Activated B cell treated with CpG ODN at 0.5 μM for 24 hours (primary cell): ENCODE results near the gene PORCN. TPM values are rescaled to one million over a fixed set of nuclear protein-coding genes. Genes with fewer than 3 reads are reported as not detected.
"Not testable (repeated sequence)": the region's sequence is repeated elsewhere in the genome, so short reads cannot be mapped to it uniquely, and the experiment has no call there.

Experiments
- ATAC-seq: fragments of 200-7000 bp; cut with Tn5 transposase; one replicate; pipeline ENCODE4 v1.10.0; 2021; ENCODE audit warnings: low read depth, mild to moderate bottlenecking, moderate library complexity
- CTCF ChIA-PET: fragments of 350-600 bp; sonication (Branson Sonifier 250); formaldehyde crosslinking; loops from one replicate; lab custom pipeline; 2021; ENCODE audit warnings: antibody characterized with exemption; lab: Charles Lee
- POLR2A ChIA-PET: fragments of 350-600 bp; sonication (Branson Sonifier 250); formaldehyde crosslinking; loops from one replicate; lab custom pipeline; 2021; ENCODE audit warnings: antibody characterized with exemption; lab: Charles Lee
- DNase-seq: peaks from one replicate; pipeline ENCODE4 v3.0.0; 2022
- H3K27ac Mint-ChIP-seq: one replicate; pipeline ENCODE4 v1.8.0; 2020; ENCODE audit warnings: mixed read lengths
- H3K27me3 Mint-ChIP-seq: one replicate; pipeline ENCODE4 v1.8.0; 2021; ENCODE audit warnings: mixed read lengths
- H3K36me3 Mint-ChIP-seq: one replicate; pipeline ENCODE4 v1.8.0; 2021; ENCODE audit warnings: low read depth, mixed read lengths
- H3K4me1 Mint-ChIP-seq: one replicate; pipeline ENCODE4 v1.8.0; 2021; ENCODE audit warnings: mixed read lengths
- H3K4me3 Mint-ChIP-seq: one replicate; pipeline ENCODE4 v1.8.0; 2020; ENCODE audit warnings: mild to moderate bottlenecking, mixed read lengths
- H3K9me3 Mint-ChIP-seq: one replicate; pipeline ENCODE4 v1.8.0; 2020; ENCODE audit warnings: mixed read lengths
- intact Hi-C: fragments of 100-400 bp; cut with micrococcal nuclease; formaldehyde crosslinking; loops from one replicate; pipeline ENCODE4 v1.15.1; 2024
- total RNA-seq: library from RNA; stranded (reverse); gene quantifications from 2 replicates; pipeline ENCODE4 v1.2.3, GENCODE V29; 2022
- TF ChIP-seq, protein P1 (sequence below): fragments of 200-600 bp; IDR thresholded peaks from one replicate; pipeline ENCODE4 v1.8.0; 2022; ENCODE audit warnings: antibody characterized with exemption, mild to moderate bottlenecking

PORCN gene
- total RNA-seq, 1 donor from 2014 or later = 9.8 TPM

GRCh38 chrX:48548871-48549270 lies 40.1 kb downstream of the PORCN start:
- H3K27ac Mint-ChIP-seq = no peak overlapping the region
- ATAC-seq (no peak), DNase-seq (no peak)
- ChIA-PET CTCF (no interaction called here), POLR2A (no interaction called here)
- TF ChIP-seq, protein P1, sequence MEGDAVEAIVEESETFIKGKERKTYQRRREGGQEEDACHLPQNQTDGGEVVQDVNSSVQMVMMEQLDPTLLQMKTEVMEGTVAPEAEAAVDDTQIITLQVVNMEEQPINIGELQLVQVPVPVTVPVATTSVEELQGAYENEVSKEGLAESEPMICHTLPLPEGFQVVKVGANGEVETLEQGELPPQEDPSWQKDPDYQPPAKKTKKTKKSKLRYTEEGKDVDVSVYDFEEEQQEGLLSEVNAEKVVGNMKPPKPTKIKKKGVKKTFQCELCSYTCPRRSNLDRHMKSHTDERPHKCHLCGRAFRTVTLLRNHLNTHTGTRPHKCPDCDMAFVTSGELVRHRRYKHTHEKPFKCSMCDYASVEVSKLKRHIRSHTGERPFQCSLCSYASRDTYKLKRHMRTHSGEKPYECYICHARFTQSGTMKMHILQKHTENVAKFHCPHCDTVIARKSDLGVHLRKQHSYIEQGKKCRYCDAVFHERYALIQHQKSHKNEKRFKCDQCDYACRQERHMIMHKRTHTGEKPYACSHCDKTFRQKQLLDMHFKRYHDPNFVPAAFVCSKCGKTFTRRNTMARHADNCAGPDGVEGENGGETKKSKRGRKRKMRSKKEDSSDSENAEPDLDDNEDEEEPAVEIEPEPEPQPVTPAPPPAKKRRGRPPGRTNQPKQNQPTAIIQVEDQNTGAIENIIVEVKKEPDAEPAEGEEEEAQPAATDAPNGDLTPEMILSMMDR = no peak
- intact Hi-C loops = no loop called here
- no peaks in the 10 kb centered on the region for H3K27me3 Mint-ChIP-seq
- H3K4me1 Mint-ChIP-seq = peaks cover 3% of the 10 kb centered on the region
- no peak overlapping the region for H3K4me3 Mint-ChIP-seq
- H3K9me3 Mint-ChIP-seq = no peaks in the 10 kb centered on the region
- peaks cover 34% of the 10 kb centered on the region for H3K36me3 Mint-ChIP-seq

DNA sequence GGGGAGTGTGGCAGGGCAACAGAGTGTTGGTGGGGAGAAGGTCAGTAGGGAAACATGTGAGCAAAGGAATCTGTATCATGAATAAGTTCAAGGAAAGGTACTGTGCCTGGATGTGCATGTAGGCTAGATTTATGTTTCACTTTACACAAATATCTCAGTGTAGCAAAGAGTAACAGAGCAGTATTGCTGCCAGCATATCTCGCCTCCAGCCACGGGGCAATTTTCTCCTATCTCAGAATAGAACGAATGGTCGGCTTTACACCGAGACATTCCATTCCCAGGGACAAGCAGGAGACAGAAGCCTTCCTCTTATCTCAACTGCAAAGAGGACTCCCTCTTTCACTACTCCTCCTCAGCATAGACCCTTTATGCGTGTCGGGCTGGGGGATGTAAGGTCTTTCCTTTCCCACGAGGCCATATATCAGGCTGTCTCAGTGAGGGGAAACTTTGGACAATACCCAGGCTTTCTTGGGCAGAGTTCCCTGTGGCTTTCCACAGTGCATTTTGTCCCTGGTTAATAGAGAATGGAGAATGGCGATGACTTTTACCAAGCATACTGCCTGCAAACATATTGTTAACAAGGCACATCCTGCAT lies 47.0 kb downstream of the PORCN start:
- H3K27me3 Mint-ChIP-seq, CTCF ChIA-PET, H3K9me3 Mint-ChIP-seq, intact Hi-C loops, DNase-seq, ATAC-seq, H3K4me3 Mint-ChIP-seq, H3K4me1 Mint-ChIP-seq, H3K27ac Mint-ChIP-seq, POLR2A ChIA-PET: not testable (repeated sequence)
- peaks cover 48% of the 10 kb centered on the region for H3K36me3 Mint-ChIP-seq

- peaks cover 57% of the 10 kb centered on the region for H3K36me3 Mint-ChIP-seq
- ATAC-seq (no peak), DNase-seq (no peak)
- H3K9me3 Mint-ChIP-seq = no peaks in the 10 kb centered on the region
- TF ChIP-seq, protein P1 = no peak
- intact Hi-C loops = no loop called here
- no peaks in the 10 kb centered on the region for H3K4me1 Mint-ChIP-seq
- ChIA-PET CTCF (no interaction called here), POLR2A (no interaction called here)
- no peak overlapping the region for H3K4me3 Mint-ChIP-seq
- H3K27ac Mint-ChIP-seq = no peak overlapping the region
- H3K27me3 Mint-ChIP-seq = no peaks in the 10 kb centered on the region
These were observed 49.5 kb downstream of the PORCN start for GRCh38 chrX:48558271-48558670.

GRCh38 chrX:48559636-48560035 lies 50.8 kb downstream of the PORCN start:
- Mint-ChIP-seq H3K36me3 (peaks cover 56% of the 10 kb centered on the region), H3K4me3 (no peak overlapping the region), H3K4me1 (no peaks in the 10 kb centered on the region), H3K27me3 (no peaks in the 10 kb centered on the region), H3K27ac (no peak overlapping the region), H3K9me3 (no peaks in the 10 kb centered on the region)
- intact Hi-C loops = no loop called here
- no peak for DNase-seq
- TF ChIP-seq, protein P1 = no peak
- no peak for ATAC-seq
- ChIA-PET POLR2A (no interaction called here), CTCF (no interaction called here)

DNA sequence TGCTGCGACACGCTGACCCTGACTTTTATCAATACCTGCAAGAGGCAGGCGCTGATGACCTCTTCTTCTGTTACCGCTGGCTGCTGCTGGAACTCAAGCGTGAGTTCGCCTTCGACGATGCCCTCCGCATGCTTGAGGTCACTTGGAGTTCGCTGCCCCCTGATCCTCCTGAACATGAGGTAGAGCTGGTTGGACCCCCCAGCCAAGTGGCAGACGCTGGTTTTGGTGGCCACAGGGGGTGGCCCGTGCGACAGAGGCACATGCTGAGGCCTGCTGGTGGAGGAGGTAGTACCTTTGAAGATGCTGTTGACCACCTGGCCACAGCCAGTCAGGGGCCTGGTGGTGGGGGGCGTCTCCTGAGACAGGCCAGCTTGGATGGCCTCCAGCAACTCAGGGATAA lies 51.3 kb downstream of the PORCN start:
- Mint-ChIP-seq H3K27me3 (no peaks in the 10 kb centered on the region), H3K36me3 (peaks cover 52% of the 10 kb centered on the region), H3K4me3 (no peak overlapping the region), H3K27ac (no peak overlapping the region), H3K9me3 (no peaks in the 10 kb centered on the region), H3K4me1 (no peaks in the 10 kb centered on the region)
- TF ChIP-seq, protein P1 = no peak
- DNase-seq (no peak), ATAC-seq (no peak)
- ChIA-PET POLR2A (no interaction called here), CTCF (no interaction called here)
- intact Hi-C loops = no loop called here

DNA sequence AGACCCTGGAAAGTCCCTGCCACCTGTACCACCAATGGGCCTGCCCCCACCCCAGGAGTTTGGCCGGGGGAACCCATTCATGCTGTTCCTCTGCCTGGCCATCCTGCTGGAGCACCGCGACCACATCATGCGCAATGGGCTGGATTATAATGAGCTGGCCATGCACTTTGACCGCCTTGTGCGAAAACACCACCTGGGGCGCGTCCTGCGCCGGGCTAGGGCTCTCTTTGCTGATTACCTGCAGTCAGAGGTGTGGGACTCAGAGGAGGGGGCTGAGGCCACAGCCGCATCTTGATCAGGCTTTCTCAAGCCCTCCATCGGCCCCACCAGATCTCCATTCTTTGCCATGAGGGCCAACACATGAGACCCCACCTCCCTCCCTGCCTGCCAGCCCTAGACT lies 51.9 kb downstream of the PORCN start:
- H3K9me3 Mint-ChIP-seq = no peaks in the 10 kb centered on the region
- ATAC-seq = no peak
- no peaks in the 10 kb centered on the region for H3K27me3 Mint-ChIP-seq
- intact Hi-C loops = no loop called here
- ChIA-PET POLR2A (no interaction called here), CTCF (no interaction called here)
- H3K36me3 Mint-ChIP-seq = peaks cover 46% of the 10 kb centered on the region
- H3K27ac Mint-ChIP-seq = no peak overlapping the region
- TF ChIP-seq, protein P1 = no peak
- H3K4me3 Mint-ChIP-seq = no peak overlapping the region
- no peaks in the 10 kb centered on the region for H3K4me1 Mint-ChIP-seq
- no peak for DNase-seq
